ENCODE measurements around the gene GCFC2.
"Not testable (repeated sequence)": the region's sequence is repeated elsewhere in the genome, so short reads cannot be mapped to it uniquely, and the experiment has no call there.

GCFC2 gene

GRCh38 chr2:75710577-75711253, at the start of gene GCFC2:
Gene GCFC2, minus strand, starts transcription at chr2:75710915. Its CDS starts 60 bp downstream, at chr2:75710855.
- DNase-seq: peak; percentile 81

- no peak for DNase-seq
Observed at GRCh38 chr2:75752828-75753227, 42.1 kb upstream of the GCFC2 start.

GRCh38 chr2:75751824-75752468, 41.2 kb upstream of the GCFC2 start:
- no peak for DNase-seq

- DNase-seq: no peak
Observed at GRCh38 chr2:75751360-75751759, 40.6 kb upstream of the GCFC2 start.

- no peak for DNase-seq
Observed at GRCh38 chr2:75737961-75738360, 27.2 kb upstream of the GCFC2 start.

- no peak for DNase-seq
Observed at GRCh38 chr2:75736276-75736675, 25.6 kb upstream of the GCFC2 start.

GRCh38 chr2:75729861-75730260, 19.1 kb upstream of the GCFC2 start:
- no peak for DNase-seq

GRCh38 chr2:75728614-75729419, 18.1 kb upstream of the GCFC2 start:
- no peak for DNase-seq

GRCh38 chr2:75722687-75723086, 12.0 kb upstream of the GCFC2 start:
- no peak for DNase-seq

- no peak for DNase-seq
Observed at GRCh38 chr2:75720525-75720924, 9.8 kb upstream of the GCFC2 start.

GRCh38 chr2:75719616-75720015, 8.9 kb upstream of the GCFC2 start:
- DNase-seq: no peak

- no peak for DNase-seq
Observed at GRCh38 chr2:75716406-75716805, 5.7 kb upstream of the GCFC2 start.

- not testable (repeated sequence) for DNase-seq
Observed at GRCh38 chr2:75711590-75711989, 875 bp upstream of the GCFC2 start.

GRCh38 chr2:75710220-75710576, 517 bp downstream of the GCFC2 start:
- DNase-seq: no peak

- DNase-seq: no peak
Observed at GRCh38 chr2:75709297-75709696, 1.4 kb downstream of the GCFC2 start.

- DNase-seq: no peak
Observed at GRCh38 chr2:75707901-75708300, 2.8 kb downstream of the GCFC2 start.

- no peak for DNase-seq
Observed at GRCh38 chr2:75705921-75706320, 4.8 kb downstream of the GCFC2 start.

GRCh38 chr2:75703589-75704287, 7.0 kb downstream of the GCFC2 start:
- DNase-seq: no peak

- DNase-seq: no peak
Observed at GRCh38 chr2:75702593-75702992, 8.1 kb downstream of the GCFC2 start.

GRCh38 chr2:75698918-75699317, 11.8 kb downstream of the GCFC2 start:
- DNase-seq: no peak

- no peak for DNase-seq
Observed at GRCh38 chr2:75688196-75688595, 22.5 kb downstream of the GCFC2 start.

- DNase-seq: not testable (repeated sequence)
Observed at GRCh38 chr2:75683430-75683829, 27.3 kb downstream of the GCFC2 start.

- no peak for DNase-seq
Observed at GRCh38 chr2:75680402-75680801, 30.3 kb downstream of the GCFC2 start.
